ENCODE measurements around the gene TSPEAR.

- no peak for TF ChIP-seq CTCF (IDR thresholded peaks at IDR 0.05)
- TF ChIP-seq POLR2A (IDR thresholded peaks at IDR 0.05), result no peak
- no peak for TF ChIP-seq EP300 (IDR thresholded peaks at IDR 0.05)
Observed at GRCh38 chr21:44751186-44751798, 39.9 kb upstream of the TSPEAR start.
